ENCODE measurements around the gene MYOM3. TPM values are rescaled to one million over a fixed set of nuclear protein-coding genes. Genes with fewer than 3 reads are reported as not detected.
A peak's percentile ranks its signal among the peaks of the same experiment; 100 is the strongest.

The MYOM3 gene
- total and polyA plus RNA-seq, 2 of the 13 experiments (the other 11 are each of a cell fraction or from before 2014, with no cell fraction given), result 5.8 to 15.3 TPM

DNA sequence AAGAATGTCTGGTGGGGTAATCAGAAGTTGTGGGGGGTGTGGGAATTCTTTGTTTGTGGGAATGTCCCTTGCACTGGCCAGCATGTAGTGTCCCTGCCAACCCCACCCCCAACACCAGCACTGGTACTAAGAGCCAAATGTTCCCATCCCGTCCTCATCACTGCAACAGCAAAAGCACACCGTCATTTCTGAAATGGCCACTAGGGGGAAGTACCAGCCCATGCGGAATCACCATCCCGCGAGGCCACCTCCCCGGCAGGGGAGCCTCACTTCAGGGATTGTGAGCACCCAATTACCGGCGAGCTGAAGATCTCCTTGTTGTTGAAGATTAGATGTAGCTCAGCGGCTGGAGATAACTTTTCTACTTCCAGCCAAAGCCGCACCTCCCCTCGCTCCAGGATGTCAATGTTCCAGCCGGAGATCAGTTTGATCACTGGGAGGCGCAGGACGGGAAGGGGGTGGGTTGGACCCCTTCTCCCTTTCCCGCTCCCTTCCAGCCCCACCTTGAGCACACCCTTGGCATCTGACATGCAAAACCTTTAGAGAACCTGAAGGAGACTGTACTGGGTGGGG lies 41.0 kb downstream of the MYOM3 start (continued):
- TF ChIP-seq CEBPB (IDR thresholded peaks at IDR 0.05; ENCODE audit: borderline replicate concordance, low read depth, low read length), result no peak
- TF ChIP-seq MIER3 (CRISPR knock-in tag; IDR thresholded peaks at IDR 0.05; ENCODE audit: borderline replicate concordance), result 0 out of 2 replicates have a peak, but pooled peaks have one; percentile 48
- no peak for TF ChIP-seq HOXA7 (CRISPR knock-in tag; IDR thresholded peaks at IDR 0.05)
- 0 out of 2 replicates have a peak, but pooled peaks have one; percentile 22 for TF ChIP-seq ETV5 (CRISPR knock-in tag; IDR thresholded peaks at IDR 0.05; ENCODE audit: borderline replicate concordance)
- no peak for TF ChIP-seq ZNF724P (CRISPR knock-in tag; IDR thresholded peaks at IDR 0.05; ENCODE audit: borderline replicate concordance)
- TF ChIP-seq, protein P1, sequence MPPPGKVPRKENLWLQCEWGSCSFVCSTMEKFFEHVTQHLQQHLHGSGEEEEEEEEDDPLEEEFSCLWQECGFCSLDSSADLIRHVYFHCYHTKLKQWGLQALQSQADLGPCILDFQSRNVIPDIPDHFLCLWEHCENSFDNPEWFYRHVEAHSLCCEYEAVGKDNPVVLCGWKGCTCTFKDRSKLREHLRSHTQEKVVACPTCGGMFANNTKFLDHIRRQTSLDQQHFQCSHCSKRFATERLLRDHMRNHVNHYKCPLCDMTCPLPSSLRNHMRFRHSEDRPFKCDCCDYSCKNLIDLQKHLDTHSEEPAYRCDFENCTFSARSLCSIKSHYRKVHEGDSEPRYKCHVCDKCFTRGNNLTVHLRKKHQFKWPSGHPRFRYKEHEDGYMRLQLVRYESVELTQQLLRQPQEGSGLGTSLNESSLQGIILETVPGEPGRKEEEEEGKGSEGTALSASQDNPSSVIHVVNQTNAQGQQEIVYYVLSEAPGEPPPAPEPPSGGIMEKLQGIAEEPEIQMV (CRISPR knock-in tag; IDR thresholded peaks at IDR 0.05; ENCODE audit: low read depth), result 0 out of 2 replicates have a peak, but pooled peaks have one; percentile 32
- TF ChIP-seq SAP130 (CRISPR knock-in tag; IDR thresholded peaks at IDR 0.05; ENCODE audit: low read depth), result peak; percentile 29; the same call in 1 of the 2 replicates
- peak; percentile 38; the same call in 1 of the 2 replicates for TF ChIP-seq YEATS2 (CRISPR knock-in tag; IDR thresholded peaks at IDR 0.05; ENCODE audit: borderline replicate concordance)
- no peak for TF ChIP-seq PHF21A (CRISPR knock-in tag; IDR thresholded peaks at IDR 0.05)
- TF ChIP-seq, protein P2, sequence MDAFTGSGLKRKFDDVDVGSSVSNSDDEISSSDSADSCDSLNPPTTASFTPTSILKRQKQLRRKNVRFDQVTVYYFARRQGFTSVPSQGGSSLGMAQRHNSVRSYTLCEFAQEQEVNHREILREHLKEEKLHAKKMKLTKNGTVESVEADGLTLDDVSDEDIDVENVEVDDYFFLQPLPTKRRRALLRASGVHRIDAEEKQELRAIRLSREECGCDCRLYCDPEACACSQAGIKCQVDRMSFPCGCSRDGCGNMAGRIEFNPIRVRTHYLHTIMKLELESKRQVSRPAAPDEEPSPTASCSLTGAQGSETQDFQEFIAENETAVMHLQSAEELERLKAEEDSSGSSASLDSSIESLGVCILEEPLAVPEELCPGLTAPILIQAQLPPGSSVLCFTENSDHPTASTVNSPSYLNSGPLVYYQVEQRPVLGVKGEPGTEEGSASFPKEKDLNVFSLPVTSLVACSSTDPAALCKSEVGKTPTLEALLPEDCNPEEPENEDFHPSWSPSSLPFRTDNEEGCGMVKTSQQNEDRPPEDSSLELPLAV (CRISPR knock-in tag; conservative IDR thresholded peaks at IDR 0.05; ENCODE audit: low read depth), result no peak
- 0 out of 2 replicates have a peak, but pooled peaks have one; percentile 20 for TF ChIP-seq ELF3 (CRISPR knock-in tag; IDR thresholded peaks at IDR 0.05)
- TF ChIP-seq, protein P3, sequence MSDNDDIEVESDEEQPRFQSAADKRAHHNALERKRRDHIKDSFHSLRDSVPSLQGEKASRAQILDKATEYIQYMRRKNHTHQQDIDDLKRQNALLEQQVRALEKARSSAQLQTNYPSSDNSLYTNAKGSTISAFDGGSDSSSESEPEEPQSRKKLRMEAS (IDR thresholded peaks at IDR 0.05), result peak; percentile 49; the same call in 1 of the 2 replicates
- peak; percentile 57; the same call in 1 of the 2 replicates for TF ChIP-seq SALL1 (CRISPR knock-in tag; IDR thresholded peaks at IDR 0.05)
- TF ChIP-seq ZNF605 (CRISPR knock-in tag; IDR thresholded peaks at IDR 0.05), result peak; percentile 43; the same call in 1 of the 2 replicates
- TF ChIP-seq ZFP1 (CRISPR knock-in tag; IDR thresholded peaks at IDR 0.05), result no peak
- TF ChIP-seq, protein P4, sequence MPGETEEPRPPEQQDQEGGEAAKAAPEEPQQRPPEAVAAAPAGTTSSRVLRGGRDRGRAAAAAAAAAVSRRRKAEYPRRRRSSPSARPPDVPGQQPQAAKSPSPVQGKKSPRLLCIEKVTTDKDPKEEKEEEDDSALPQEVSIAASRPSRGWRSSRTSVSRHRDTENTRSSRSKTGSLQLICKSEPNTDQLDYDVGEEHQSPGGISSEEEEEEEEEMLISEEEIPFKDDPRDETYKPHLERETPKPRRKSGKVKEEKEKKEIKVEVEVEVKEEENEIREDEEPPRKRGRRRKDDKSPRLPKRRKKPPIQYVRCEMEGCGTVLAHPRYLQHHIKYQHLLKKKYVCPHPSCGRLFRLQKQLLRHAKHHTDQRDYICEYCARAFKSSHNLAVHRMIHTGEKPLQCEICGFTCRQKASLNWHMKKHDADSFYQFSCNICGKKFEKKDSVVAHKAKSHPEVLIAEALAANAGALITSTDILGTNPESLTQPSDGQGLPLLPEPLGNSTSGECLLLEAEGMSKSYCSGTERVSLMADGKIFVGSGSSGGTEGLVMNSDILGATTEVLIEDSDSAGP (CRISPR knock-in tag; IDR thresholded peaks at IDR 0.05; ENCODE audit: borderline replicate concordance), result peak; percentile 29; the same call in 1 of the 2 replicates
- TF ChIP-seq, protein P5, sequence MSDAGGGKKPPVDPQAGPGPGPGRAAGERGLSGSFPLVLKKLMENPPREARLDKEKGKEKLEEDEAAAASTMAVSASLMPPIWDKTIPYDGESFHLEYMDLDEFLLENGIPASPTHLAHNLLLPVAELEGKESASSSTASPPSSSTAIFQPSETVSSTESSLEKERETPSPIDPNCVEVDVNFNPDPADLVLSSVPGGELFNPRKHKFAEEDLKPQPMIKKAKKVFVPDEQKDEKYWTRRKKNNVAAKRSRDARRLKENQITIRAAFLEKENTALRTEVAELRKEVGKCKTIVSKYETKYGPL (CRISPR knock-in tag; IDR thresholded peaks at IDR 0.05), result no peak
- TF ChIP-seq ZNF891 (CRISPR knock-in tag; IDR thresholded peaks at IDR 0.05), result peak; percentile 46; the same call in 1 of the 2 replicates
- TF ChIP-seq GABPB1 (CRISPR knock-in tag; IDR thresholded peaks at IDR 0.05), result peak; percentile 11; the same call in 1 of the 2 replicates
- TF ChIP-seq CREB1 (IDR thresholded peaks at IDR 0.05), result 0 out of 2 replicates have a peak, but pooled peaks have one; percentile 15
- no peak for TF ChIP-seq CREB1 (CRISPR knock-in tag; IDR thresholded peaks at IDR 0.05)
- TF ChIP-seq NFYC (CRISPR knock-in tag; IDR thresholded peaks at IDR 0.05), result no peak
- 0 out of 2 replicates have a peak, but pooled peaks have one; percentile 34 for TF ChIP-seq TSC22D2 (CRISPR knock-in tag; IDR thresholded peaks at IDR 0.05; ENCODE audit: borderline replicate concordance)
- TF ChIP-seq ZNF432 (CRISPR knock-in tag; IDR thresholded peaks at IDR 0.05; ENCODE audit: borderline replicate concordance), result no peak

Measured in HepG2 (cell line).